Stomach (tissue), 4 donors: ENCODE results near the gene FANCE.

ENCODE experiments used
- EP300 ChIP-seq: sonication (generic); formaldehyde crosslinking; IDR thresholded peaks from one replicate; pipeline ENCODE4 v1.6.1; 2017; ENCODE audit warnings: antibody characterized with exemption
- TF ChIP-seq, protein P1 (sequence below), 7 experiments: fragments of 450-650 bp in 4 of 7; fragments of 200-600 bp in 3 of 7; sonication (generic) in 3 of 7; IDR thresholded peaks; one replicate each; pipeline ENCODE4 v1.5.1; 2016 to 2019; ENCODE audit warnings: antibody characterized with exemption in 7 of 7, control low read depth in 2 of 7, mild to moderate bottlenecking in 1 of 7

DNA sequence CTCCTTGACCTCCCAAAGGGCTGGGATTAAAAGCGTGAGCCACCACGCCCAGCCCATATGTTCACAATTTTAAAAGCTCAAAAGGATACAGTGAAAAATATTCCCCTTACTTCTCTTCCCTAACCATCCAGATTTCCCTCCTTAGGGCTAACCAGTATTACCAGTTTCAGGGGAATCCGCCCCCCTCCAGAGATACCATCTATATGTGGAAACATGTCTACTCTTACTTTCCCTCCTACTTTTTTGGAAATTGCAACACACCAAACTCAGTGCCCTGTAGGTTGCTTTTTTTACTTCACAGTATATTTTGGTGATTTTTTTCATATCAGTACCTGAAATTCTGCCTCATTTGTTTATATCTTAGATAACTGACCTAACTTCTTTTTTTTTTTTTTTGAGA lies 9.1 kb downstream of the FANCE start:
- TF ChIP-seq EP300: no peak
- TF ChIP-seq, protein P1, sequence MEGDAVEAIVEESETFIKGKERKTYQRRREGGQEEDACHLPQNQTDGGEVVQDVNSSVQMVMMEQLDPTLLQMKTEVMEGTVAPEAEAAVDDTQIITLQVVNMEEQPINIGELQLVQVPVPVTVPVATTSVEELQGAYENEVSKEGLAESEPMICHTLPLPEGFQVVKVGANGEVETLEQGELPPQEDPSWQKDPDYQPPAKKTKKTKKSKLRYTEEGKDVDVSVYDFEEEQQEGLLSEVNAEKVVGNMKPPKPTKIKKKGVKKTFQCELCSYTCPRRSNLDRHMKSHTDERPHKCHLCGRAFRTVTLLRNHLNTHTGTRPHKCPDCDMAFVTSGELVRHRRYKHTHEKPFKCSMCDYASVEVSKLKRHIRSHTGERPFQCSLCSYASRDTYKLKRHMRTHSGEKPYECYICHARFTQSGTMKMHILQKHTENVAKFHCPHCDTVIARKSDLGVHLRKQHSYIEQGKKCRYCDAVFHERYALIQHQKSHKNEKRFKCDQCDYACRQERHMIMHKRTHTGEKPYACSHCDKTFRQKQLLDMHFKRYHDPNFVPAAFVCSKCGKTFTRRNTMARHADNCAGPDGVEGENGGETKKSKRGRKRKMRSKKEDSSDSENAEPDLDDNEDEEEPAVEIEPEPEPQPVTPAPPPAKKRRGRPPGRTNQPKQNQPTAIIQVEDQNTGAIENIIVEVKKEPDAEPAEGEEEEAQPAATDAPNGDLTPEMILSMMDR (IDR thresholded peaks at IDR 0.05): no peak
